Ishikawa (cell line): ENCODE results near the gene RAPGEFL1.

Source experiments
- EGR1 ChIP-seq: IDR thresholded peaks from 2 replicates; pipeline ENCODE4 v1.6.1; 2012
- TF ChIP-seq, protein P1 (sequence below): IDR thresholded peaks from 2 replicates; pipeline ENCODE4 v1.6.1; 2012; ENCODE audit warnings: low read depth, mild to moderate bottlenecking

GRCh38 chr17:40135817-40136216, 41.5 kb upstream of the RAPGEFL1 start:
- no peak for TF ChIP-seq EGR1
- TF ChIP-seq, protein P1, sequence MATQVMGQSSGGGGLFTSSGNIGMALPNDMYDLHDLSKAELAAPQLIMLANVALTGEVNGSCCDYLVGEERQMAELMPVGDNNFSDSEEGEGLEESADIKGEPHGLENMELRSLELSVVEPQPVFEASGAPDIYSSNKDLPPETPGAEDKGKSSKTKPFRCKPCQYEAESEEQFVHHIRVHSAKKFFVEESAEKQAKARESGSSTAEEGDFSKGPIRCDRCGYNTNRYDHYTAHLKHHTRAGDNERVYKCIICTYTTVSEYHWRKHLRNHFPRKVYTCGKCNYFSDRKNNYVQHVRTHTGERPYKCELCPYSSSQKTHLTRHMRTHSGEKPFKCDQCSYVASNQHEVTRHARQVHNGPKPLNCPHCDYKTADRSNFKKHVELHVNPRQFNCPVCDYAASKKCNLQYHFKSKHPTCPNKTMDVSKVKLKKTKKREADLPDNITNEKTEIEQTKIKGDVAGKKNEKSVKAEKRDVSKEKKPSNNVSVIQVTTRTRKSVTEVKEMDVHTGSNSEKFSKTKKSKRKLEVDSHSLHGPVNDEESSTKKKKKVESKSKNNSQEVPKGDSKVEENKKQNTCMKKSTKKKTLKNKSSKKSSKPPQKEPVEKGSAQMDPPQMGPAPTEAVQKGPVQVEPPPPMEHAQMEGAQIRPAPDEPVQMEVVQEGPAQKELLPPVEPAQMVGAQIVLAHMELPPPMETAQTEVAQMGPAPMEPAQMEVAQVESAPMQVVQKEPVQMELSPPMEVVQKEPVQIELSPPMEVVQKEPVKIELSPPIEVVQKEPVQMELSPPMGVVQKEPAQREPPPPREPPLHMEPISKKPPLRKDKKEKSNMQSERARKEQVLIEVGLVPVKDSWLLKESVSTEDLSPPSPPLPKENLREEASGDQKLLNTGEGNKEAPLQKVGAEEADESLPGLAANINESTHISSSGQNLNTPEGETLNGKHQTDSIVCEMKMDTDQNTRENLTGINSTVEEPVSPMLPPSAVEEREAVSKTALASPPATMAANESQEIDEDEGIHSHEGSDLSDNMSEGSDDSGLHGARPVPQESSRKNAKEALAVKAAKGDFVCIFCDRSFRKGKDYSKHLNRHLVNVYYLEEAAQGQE: no peak
